Measurements from ENCODE around the gene ENO1. TPM values are rescaled to one million over a fixed set of nuclear protein-coding genes. Genes with fewer than 3 reads are reported as not detected.

ENO1 gene
- total RNA-seq (2022; extraction: Qiagen RNA extraction; ENCODE audit: low read depth), result 2,818 to 3,046 TPM (median 2,853 TPM) in 5 replicates

GRCh38 chr1:8878448-8878697 is at the start of gene ENO1:
Gene ENO1, minus strand, starts transcription at chr1:8878686. Its CDS starts 3,778 bp downstream, at chr1:8874908.

GRCh38 chr1:8817412-8818324 is 60.8 kb downstream of the ENO1 start, which contains the start of gene RERE:
Gene RERE, minus strand, starts transcription at chr1:8817640.

Other genes starting within 250 kb of the ENO1 start
- 19.3 to 28.6 TPM (median 22.7 TPM) in 5 replicates for gene RERE, start 61.0 kb downstream of the ENO1 start, total RNA-seq (2022; extraction: Qiagen RNA extraction; ENCODE audit: low read depth)
- gene CA6, start 67.2 kb upstream of the ENO1 start, total RNA-seq (2022; extraction: Qiagen RNA extraction; ENCODE audit: low read depth), result not detected in 5 replicates
- gene SLC2A7, start 147.7 kb upstream of the ENO1 start, total RNA-seq (2022; extraction: Qiagen RNA extraction; ENCODE audit: low read depth), result not detected in 5 replicates
- gene SLC2A5, start 190.9 kb upstream of the ENO1 start, total RNA-seq (2022; extraction: Qiagen RNA extraction; ENCODE audit: low read depth), result 0.06 to 0.31 TPM (median 0.09 TPM) in 5 replicates